ENCODE measurements around the gene CFHR1.

CFHR1 gene

DNA sequence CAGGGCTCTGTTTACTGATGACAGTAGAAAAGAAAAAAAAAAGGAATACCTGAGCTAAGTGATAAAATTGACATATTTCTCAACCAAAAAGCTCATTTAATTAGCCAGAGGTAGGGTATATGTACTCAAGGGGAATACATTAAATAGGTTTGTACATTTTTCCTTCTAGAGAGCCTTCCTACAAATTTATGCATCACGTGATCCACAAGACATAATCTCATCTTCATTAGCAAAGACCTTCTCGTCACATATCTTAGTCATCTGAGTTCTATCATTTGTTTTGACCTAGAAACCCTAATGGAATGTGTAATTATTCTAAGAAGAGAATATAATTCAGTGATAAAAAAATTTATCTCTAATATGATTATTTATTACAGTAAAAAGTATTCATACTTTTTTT is 37.7 kb downstream of the CFHR1 start:
- no peak overlapping the region for H3K27ac Mint-ChIP-seq
- H3K27me3 Mint-ChIP-seq: peaks cover 1% of the 10 kb centered on the region
- no peaks in the 10 kb centered on the region for H3K4me1 Mint-ChIP-seq (ENCODE audit: low read depth)
- H3K36me3 Mint-ChIP-seq: no peaks in the 10 kb centered on the region
- H3K9me3 Mint-ChIP-seq (ENCODE audit: low read depth): peaks cover 6% of the 10 kb centered on the region
- no peak overlapping the region for H3K4me3 Mint-ChIP-seq

DNA sequence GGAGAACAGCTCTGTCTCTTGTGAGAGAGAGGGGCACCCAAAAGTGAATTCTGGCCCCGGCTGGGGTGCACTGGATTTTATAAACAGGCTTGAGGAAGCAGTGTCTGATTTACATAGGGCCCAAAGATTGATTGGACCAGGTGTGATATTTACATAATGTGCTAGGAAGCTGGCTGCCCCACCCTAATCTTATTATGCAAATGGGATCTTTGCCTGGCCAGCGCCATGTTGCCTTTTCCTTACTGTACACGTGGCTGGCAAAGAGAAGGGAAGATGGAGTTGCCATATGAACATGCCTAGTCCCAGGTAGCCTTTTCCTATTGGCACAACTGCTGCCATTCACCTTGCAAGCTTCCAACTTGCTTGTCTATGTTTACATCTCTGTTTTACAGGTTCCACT is 39.3 kb downstream of the CFHR1 start:
- no peak overlapping the region for H3K4me3 Mint-ChIP-seq
- H3K4me1 Mint-ChIP-seq (ENCODE audit: low read depth): no peaks in the 10 kb centered on the region
- H3K36me3 Mint-ChIP-seq: no peaks in the 10 kb centered on the region
- H3K27me3 Mint-ChIP-seq: peaks cover 5% of the 10 kb centered on the region
- H3K27ac Mint-ChIP-seq: no peak overlapping the region
- H3K9me3 Mint-ChIP-seq (ENCODE audit: low read depth): peaks cover 8% of the 10 kb centered on the region

DNA sequence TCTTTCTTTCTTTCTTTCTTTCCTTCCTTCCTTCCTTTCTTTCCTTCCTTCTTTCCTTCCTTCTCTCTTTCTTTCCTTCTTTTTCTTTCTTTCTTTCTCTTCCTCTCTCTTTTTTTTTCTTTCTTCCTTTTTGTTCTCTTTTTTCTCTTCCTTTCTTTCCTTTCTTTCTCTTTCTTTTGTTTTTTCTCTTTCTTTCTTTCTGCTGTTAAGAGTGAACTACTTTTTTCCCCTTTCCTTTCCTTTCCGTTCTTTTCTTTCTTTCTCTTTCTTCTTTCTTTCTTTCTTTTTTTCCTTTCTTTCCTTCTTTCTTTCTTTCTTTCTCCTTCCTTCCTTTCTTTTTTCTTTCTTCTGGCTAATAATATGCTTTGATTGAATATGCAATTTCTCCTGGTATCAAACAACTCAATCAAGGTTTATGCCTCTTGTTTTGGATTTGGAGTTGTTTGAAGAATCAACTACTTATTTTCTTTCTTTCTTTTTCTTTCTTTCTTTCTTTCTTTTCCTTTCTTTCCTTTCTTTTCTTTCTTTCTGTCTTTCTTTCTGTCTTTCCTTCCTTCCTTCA is 40.9 kb downstream of the CFHR1 start:
- Mint-ChIP-seq H3K4me1 (ENCODE audit: low read depth) (no peaks in the 10 kb centered on the region), H3K27ac (no peak overlapping the region), H3K9me3 (ENCODE audit: low read depth) (peaks cover 13% of the 10 kb centered on the region), H3K36me3 (no peaks in the 10 kb centered on the region), H3K4me3 (no peak overlapping the region), H3K27me3 (peaks cover 6% of the 10 kb centered on the region)

DNA sequence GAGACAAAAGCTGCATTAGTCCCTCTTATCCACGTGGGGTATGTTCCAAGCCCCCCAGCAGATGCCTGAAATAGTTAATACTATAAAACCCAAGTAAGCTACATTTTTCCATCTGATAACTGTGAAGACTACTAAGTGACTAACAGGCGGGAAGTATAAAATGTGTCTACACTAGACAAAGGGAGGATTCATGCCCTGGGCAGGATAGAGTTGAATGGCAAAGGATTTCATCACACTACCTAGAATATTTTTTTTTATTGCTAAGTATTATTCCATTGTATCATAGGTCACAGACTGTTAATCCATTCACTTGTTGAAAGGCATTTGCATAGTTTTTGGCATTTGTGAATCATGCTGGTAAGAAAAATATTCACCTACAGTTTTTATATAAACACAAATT is 41.9 kb downstream of the CFHR1 start:
- Mint-ChIP-seq H3K4me3 (no peak overlapping the region), H3K27me3 (peaks cover 6% of the 10 kb centered on the region), H3K9me3 (ENCODE audit: low read depth) (peaks cover 13% of the 10 kb centered on the region), H3K36me3 (no peaks in the 10 kb centered on the region), H3K4me1 (ENCODE audit: low read depth) (no peaks in the 10 kb centered on the region), H3K27ac (no peak overlapping the region)

DNA sequence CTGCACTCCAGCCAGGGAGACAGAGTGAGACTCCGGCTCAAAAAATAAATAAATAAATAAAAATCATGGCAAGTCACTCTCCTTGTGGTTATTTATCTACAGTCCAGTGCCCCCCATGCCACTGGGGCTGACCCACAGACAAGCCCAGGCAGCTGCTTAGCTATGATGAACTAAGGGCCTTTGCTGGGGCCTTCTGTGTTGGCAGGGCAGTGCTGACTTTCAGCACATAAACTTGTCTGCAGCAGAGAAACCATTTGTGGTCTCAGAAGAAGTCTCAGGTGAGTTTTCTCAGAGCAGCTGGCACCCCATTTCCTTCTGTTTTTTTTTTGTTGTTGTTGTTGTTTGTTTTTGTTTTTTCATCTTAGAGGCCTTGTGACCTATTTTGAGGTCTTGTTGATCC is 47.4 kb downstream of the CFHR1 start:
- Mint-ChIP-seq H3K36me3 (no peaks in the 10 kb centered on the region), H3K27ac (no peak overlapping the region), H3K9me3 (ENCODE audit: low read depth) (peaks cover 7% of the 10 kb centered on the region), H3K4me3 (no peak overlapping the region), H3K27me3 (peaks cover 7% of the 10 kb centered on the region), H3K4me1 (ENCODE audit: low read depth) (no peaks in the 10 kb centered on the region)

DNA sequence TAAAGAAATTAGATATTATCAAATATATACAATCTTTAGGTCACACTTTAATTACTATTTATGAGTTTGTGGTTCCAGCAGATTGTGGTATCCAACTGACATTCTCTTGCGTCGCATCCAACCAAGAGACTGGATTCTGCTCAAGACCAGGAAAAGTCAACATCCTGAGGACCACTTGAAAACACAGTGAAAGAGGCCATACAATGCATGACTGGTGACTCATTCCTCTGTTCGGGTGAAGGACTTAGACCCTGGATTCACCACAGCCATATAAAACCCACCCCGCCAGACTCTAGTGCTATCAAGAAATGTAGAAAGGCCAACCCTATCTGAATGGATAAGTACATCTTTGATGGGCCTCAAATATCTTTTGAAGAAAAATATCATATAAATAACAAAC is 53.9 kb downstream of the CFHR1 start:
- Mint-ChIP-seq H3K4me3 (no peak overlapping the region), H3K27ac (no peak overlapping the region)

DNA sequence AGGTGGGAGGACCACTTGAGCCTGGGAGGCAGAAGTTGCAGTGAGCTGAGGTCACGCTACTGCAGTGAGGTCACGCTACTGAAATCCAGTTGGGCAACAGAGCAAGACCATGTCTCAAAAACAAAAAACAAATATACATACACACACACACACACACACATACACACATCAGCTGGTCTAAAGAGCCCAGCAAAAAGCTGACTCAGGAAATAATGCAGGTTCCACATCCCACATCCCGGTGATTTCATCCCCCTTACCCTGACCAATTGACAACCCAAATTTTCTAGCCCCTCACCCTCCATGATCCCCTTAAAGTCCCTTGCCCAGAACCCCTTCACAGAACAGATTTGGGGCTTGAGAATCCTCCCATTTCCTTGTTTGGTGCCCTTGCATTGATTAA is 56.4 kb downstream of the CFHR1 start:
- Mint-ChIP-seq H3K4me3 (no peak overlapping the region), H3K9me3 (ENCODE audit: low read depth) (no peaks in the 10 kb centered on the region), H3K27ac (no peak overlapping the region), H3K27me3 (peaks cover 4% of the 10 kb centered on the region), H3K36me3 (no peaks in the 10 kb centered on the region), H3K4me1 (ENCODE audit: low read depth) (no peaks in the 10 kb centered on the region)

More for the DNA sequence above, 53.9 kb downstream of the CFHR1 start:
- Mint-ChIP-seq H3K4me1 (ENCODE audit: low read depth) (no peaks in the 10 kb centered on the region), H3K27me3 (peaks cover 6% of the 10 kb centered on the region), H3K9me3 (ENCODE audit: low read depth) (no peaks in the 10 kb centered on the region), H3K36me3 (no peaks in the 10 kb centered on the region)

DNA sequence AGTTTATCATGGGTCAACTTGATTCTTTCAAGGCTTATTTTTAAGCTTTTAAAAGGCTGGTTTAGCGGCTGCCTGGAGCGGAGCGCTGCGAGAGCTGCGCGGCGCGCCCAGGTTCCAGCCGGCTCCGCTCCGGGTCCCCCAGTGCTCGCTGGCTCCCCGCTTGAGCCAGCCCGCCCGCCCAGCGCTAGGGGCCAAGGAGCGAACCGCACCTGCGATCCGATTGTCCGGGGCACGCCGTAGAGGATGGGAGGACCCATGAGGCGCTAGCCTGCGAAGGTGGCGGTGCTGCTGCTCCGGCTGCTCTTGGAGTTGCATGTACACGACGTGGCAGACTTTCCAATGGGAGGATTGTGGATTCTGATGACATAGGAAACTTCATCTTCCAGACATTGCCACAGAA is 58.4 kb downstream of the CFHR1 start:
- peaks cover 4% of the 10 kb centered on the region for H3K27me3 Mint-ChIP-seq
- peaks cover under 1% of the 10 kb centered on the region for H3K9me3 Mint-ChIP-seq (ENCODE audit: low read depth)
- H3K36me3 Mint-ChIP-seq: no peaks in the 10 kb centered on the region
- no peaks in the 10 kb centered on the region for H3K4me1 Mint-ChIP-seq (ENCODE audit: low read depth)
- no peak overlapping the region for H3K27ac Mint-ChIP-seq
- no peak overlapping the region for H3K4me3 Mint-ChIP-seq
